SK-N-SH (cell line): ENCODE measurements around the gene BEST2.

ENCODE experiments used
- CTCF ChIP-seq: fragments of 200-600 bp; sonication (generic); IDR thresholded peaks from 2 replicates; pipeline ENCODE4 v1.6.1; 2017; ENCODE audit warnings: antibody characterized with exemption, mild to moderate bottlenecking, moderate library complexity
- EP300 ChIP-seq, 2 experiments: IDR thresholded peaks; 2 replicates each; pipeline versions ENCODE4 v1.4.0 to v1.6.1; 2012; ENCODE audit warnings: borderline replicate concordance in 1 of 2, low read depth in 1 of 2, low read length in 1 of 2
- EZH2phosphoT487 ChIP-seq: fragments of 200-600 bp; sonication (generic); IDR thresholded peaks from 2 replicates; pipeline ENCODE4 v1.6.1; 2017; ENCODE audit warnings: low read depth, mixed run types, mild to moderate bottlenecking, antibody characterized with exemption, moderate library complexity, borderline replicate concordance
- FOXM1 ChIP-seq: IDR thresholded peaks from 2 replicates; pipeline ENCODE4 v1.4.0; 2012; ENCODE audit warnings: low read depth, mild to moderate bottlenecking
- POLR2AphosphoS5 ChIP-seq: IDR thresholded peaks from 2 replicates; pipeline ENCODE4 v1.6.1; 2012; ENCODE audit warnings: low read depth, low read length
- RCOR1 ChIP-seq: fragments of 150-350 bp; IDR thresholded peaks from 2 replicates; pipeline ENCODE4 v1.6.1; 2017; ENCODE audit warnings: antibody characterized with exemption, low read length
- TF ChIP-seq, protein P1 (sequence below): fragments of 150-350 bp; IDR thresholded peaks from 2 replicates; pipeline ENCODE4 v1.6.1; 2017; ENCODE audit warnings: antibody characterized with exemption, low read length, low read depth, borderline replicate concordance

GRCh38 chr19:12721656-12722565 is 29.7 kb upstream of the BEST2 start:
- no peak for TF ChIP-seq FOXM1
- no peak for TF ChIP-seq EP300 (IDR thresholded peaks at IDR 0.05; ENCODE audit: borderline replicate concordance in 1 of 2, low read depth in 1 of 2, low read length in 1 of 2)
- TF ChIP-seq CTCF: no peak
- TF ChIP-seq, protein P1, sequence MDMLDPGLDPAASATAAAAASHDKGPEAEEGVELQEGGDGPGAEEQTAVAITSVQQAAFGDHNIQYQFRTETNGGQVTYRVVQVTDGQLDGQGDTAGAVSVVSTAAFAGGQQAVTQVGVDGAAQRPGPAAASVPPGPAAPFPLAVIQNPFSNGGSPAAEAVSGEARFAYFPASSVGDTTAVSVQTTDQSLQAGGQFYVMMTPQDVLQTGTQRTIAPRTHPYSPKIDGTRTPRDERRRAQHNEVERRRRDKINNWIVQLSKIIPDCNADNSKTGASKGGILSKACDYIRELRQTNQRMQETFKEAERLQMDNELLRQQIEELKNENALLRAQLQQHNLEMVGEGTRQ: no peak
- no peak for TF ChIP-seq EZH2phosphoT487
- no peak for TF ChIP-seq POLR2AphosphoS5
- no peak for TF ChIP-seq RCOR1
